Suprapubic skin (tissue), 3 donors: ENCODE measurements around the gene TBC1D1.

Experiments
- POLR2A ChIP-seq, 2 donors: fragments of 450-650 bp; IDR thresholded peaks; one replicate each; pipeline ENCODE4 v1.6.1; 2017; ENCODE audit warnings: antibody characterized with exemption in 2 of 2, mild to moderate bottlenecking in 2 of 2, moderate library complexity in 2 of 2
- TF ChIP-seq, protein P1 (sequence below), 2 donors: fragments of 200-600 bp in 1 of 2; fragments of 450-650 bp in 1 of 2; sonication (generic) in 1 of 2; IDR thresholded peaks; one replicate each; pipeline ENCODE4 v1.5.1; 2016 to 2019; ENCODE audit warnings: antibody characterized with exemption in 2 of 2, mild to moderate bottlenecking in 1 of 2, moderate library complexity in 1 of 2

DNA sequence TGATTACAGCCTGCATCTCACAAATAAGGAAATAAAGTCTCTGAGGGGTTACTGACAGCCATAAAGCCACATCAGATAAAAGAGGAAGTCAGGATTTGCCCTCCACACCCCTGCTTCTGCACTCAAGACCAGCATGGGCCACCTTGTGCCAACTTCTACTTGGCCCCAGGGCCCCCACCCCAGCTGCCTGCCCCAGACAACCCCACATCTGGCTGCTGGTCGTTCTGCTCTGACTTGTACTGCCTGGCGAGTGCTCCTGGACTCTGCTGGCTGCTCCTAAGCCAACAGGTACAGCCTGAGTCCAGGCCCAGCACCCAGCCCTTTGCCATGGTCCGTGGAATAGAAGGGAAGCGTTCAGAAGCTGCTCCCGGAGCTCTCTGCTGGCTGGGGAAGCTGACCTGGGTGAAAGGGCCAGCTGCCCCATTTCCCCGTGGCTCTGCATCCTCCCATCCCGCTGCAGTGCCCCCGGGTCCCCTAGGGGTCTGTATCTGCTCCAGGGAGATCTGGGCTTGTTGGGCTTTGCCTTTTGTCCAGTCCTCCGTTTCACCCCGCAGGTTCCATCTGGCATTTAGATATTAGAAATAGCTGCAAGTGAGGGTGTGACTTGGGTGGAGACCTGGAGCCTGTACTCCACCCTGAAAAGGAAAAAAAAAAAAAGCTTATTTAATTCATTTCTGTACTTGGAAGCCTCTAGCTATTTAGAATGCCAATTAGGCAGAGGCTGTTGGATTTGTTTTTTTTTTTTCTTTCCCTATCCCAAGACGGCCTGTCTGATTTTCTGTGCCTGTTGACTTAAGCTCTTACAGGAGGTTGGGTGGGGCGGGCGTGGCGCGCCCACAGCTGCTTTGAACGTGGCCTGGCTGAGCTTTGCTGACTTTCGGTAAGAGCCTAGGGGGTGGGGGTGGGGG, 264.1 kb downstream of the TBC1D1 start:
- no peak for TF ChIP-seq POLR2A (IDR thresholded peaks at IDR 0.05)
- TF ChIP-seq, protein P1, sequence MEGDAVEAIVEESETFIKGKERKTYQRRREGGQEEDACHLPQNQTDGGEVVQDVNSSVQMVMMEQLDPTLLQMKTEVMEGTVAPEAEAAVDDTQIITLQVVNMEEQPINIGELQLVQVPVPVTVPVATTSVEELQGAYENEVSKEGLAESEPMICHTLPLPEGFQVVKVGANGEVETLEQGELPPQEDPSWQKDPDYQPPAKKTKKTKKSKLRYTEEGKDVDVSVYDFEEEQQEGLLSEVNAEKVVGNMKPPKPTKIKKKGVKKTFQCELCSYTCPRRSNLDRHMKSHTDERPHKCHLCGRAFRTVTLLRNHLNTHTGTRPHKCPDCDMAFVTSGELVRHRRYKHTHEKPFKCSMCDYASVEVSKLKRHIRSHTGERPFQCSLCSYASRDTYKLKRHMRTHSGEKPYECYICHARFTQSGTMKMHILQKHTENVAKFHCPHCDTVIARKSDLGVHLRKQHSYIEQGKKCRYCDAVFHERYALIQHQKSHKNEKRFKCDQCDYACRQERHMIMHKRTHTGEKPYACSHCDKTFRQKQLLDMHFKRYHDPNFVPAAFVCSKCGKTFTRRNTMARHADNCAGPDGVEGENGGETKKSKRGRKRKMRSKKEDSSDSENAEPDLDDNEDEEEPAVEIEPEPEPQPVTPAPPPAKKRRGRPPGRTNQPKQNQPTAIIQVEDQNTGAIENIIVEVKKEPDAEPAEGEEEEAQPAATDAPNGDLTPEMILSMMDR (IDR thresholded peaks at IDR 0.05) = no peak
